H1 (cell line): Measurements from ENCODE around the gene RUFY3. TPM values are rescaled to one million over a fixed set of nuclear protein-coding genes. Genes with fewer than 3 reads are reported as not detected.

Experiments used
- CTCF ChIA-PET: fragments of 300-600 bp; sonication (Branson Sonifier 250); formaldehyde crosslinking; loops from one replicate; lab custom pipeline; 2021; ENCODE audit not compliant: partially characterized antibody; lab: Charles Lee
- POLR2A ChIA-PET: fragments of 300-600 bp; sonication (Branson Sonifier 250); formaldehyde crosslinking; loops from one replicate; lab custom pipeline; 2021; ENCODE audit warnings: inconsistent platforms; ENCODE audit not compliant: partially characterized antibody; lab: Charles Lee
- DNase-seq, 2 experiments: peaks; one replicate each; pipeline versions ENCODE4 v3.0.0 to v3.0.0-alpha.2; 2010 to 2022; ENCODE audit warnings: low spot score in 2 of 2, low read depth in 1 of 2, mixed read lengths in 1 of 2
- FAIRE-seq: peaks from 2 replicates; lab custom pipeline; 2011; peaks lifted over from hg19 to GRCh38; lab: Jason Lieb, UNC
- H2AFZ ChIP-seq: 2 replicates; pipeline ENCODE4 v1.8.1; 2012; ENCODE audit warnings: low read length, inconsistent platforms
- H2AK5ac ChIP-seq: 2 replicates; pipeline ENCODE4 v1.6.1; 2013; ENCODE audit warnings: low read depth, low read length
- H2BK120ac ChIP-seq: replicated peaks from 2 replicates; pipeline ENCODE3; 2013; ENCODE audit warnings: low read depth, low read length, inconsistent platforms
- H2BK12ac ChIP-seq: 2 replicates; pipeline ENCODE4 v1.6.1; 2013; ENCODE audit warnings: low read depth, low read length
- H2BK15ac ChIP-seq: 2 replicates; pipeline ENCODE4 v1.6.1; 2013; ENCODE audit warnings: low read length
- H2BK20ac ChIP-seq: 2 replicates; pipeline ENCODE4 v1.6.1; 2013; ENCODE audit warnings: low read length
- H2BK5ac ChIP-seq: 2 replicates; pipeline ENCODE4 v1.6.1; 2013; ENCODE audit warnings: low read depth, low read length
- H3K14ac ChIP-seq: 2 replicates; pipeline ENCODE4 v1.6.1; 2013; ENCODE audit warnings: inconsistent platforms; ENCODE audit not compliant: insufficient read length
- H3K18ac ChIP-seq: 2 replicates; pipeline ENCODE4 v1.6.1; 2013; ENCODE audit warnings: low read length; ENCODE audit errors: extremely low read depth
- H3K23ac ChIP-seq: 2 replicates; pipeline ENCODE4 v1.6.1; 2013; ENCODE audit warnings: inconsistent platforms; ENCODE audit not compliant: insufficient read length
- H3K23me2 ChIP-seq: 2 replicates; pipeline ENCODE4 v1.6.1; 2013; ENCODE audit warnings: low read depth, low read length
- H3K27ac ChIP-seq: 2 replicates; pipeline ENCODE4 v1.6.1; 2011; ENCODE audit warnings: low read depth, low read length, inconsistent platforms
- H3K27me3 ChIP-seq, 4 experiments: replicated peaks in 1 of 4; 1 replicate in 1 of 4; 2 replicates in 3 of 4; pipeline versions ENCODE4 v1.6.1 to v1.8.1; 2011 to 2013; ENCODE audit warnings: low read length in 3 of 4, mild to moderate bottlenecking in 3 of 4, inconsistent platforms in 2 of 4, mixed read lengths in 2 of 4, moderate library complexity in 1 of 4; ENCODE audit not compliant: control insufficient read depth in 3 of 4, insufficient read depth in 3 of 4; ENCODE audit errors: extremely low read depth in 1 of 4
- H3K36me3 ChIP-seq, 4 experiments: 2 replicates each; pipeline versions ENCODE4 v1.6.1 to v1.8.1; 2011 to 2013; ENCODE audit warnings: mild to moderate bottlenecking in 4 of 4, low read length in 3 of 4, moderate library complexity in 2 of 4, control low read depth in 1 of 4, inconsistent platforms in 1 of 4; ENCODE audit not compliant: insufficient read depth in 4 of 4, control insufficient read depth in 2 of 4
- H3K4ac ChIP-seq: replicated peaks from 2 replicates; pipeline ENCODE3; 2013; ENCODE audit warnings: low read length, low read depth, mixed read lengths, inconsistent platforms; ENCODE audit not compliant: insufficient read length
- H3K4me1 ChIP-seq, 4 experiments: replicated peaks in 1 of 4; 1 replicate in 1 of 4; 2 replicates in 3 of 4; pipeline versions ENCODE4 v1.6.1 to v1.8.1; 2011 to 2013; ENCODE audit warnings: low read length in 3 of 4, inconsistent platforms in 2 of 4, mixed read lengths in 1 of 4; ENCODE audit not compliant: insufficient read depth in 4 of 4, control insufficient read depth in 3 of 4
- H3K4me2 ChIP-seq, 2 experiments: 2 replicates each; pipeline versions ENCODE4 v1.6.1 to v1.8.1; 2011 to 2013; ENCODE audit warnings: low read depth in 2 of 2, low read length in 2 of 2, control low read depth in 1 of 2, inconsistent platforms in 1 of 2, mild to moderate bottlenecking in 1 of 2; ENCODE audit not compliant: insufficient read depth in 1 of 2
- H3K4me3 ChIP-seq, 4 experiments: fragments of 200-600, 300-600 bp in 1 of 4; sonication (generic), shearing (Covaris generic), sonication (Bioruptor Twin) in 1 of 4; 2 replicates each; pipeline versions ENCODE4 v1.5.1 to v1.8.1; 2011 to 2016; ENCODE audit warnings: low read length in 4 of 4, low read depth in 3 of 4, control low read depth in 2 of 4, inconsistent platforms in 2 of 4, mild to moderate bottlenecking in 2 of 4, mixed read lengths in 1 of 4, moderate library complexity in 1 of 4; ENCODE audit not compliant: insufficient read depth in 2 of 4; ENCODE audit errors: extremely low read depth in 1 of 4
- H3K56ac ChIP-seq: replicated peaks from 2 replicates; pipeline ENCODE3; 2013; ENCODE audit warnings: low read depth, mild to moderate bottlenecking, mixed read lengths, low read length, inconsistent platforms; ENCODE audit not compliant: insufficient read length
- H3K79me1 ChIP-seq: 2 replicates; pipeline ENCODE4 v1.6.1; 2013; ENCODE audit warnings: low read depth, low read length, control low read depth
- H3K79me2 ChIP-seq, 2 experiments: 2 replicates each; pipeline versions ENCODE4 v1.6.1 to v1.8.1; 2012 to 2013; ENCODE audit warnings: low read length in 2 of 2, mild to moderate bottlenecking in 2 of 2, inconsistent platforms in 1 of 2; ENCODE audit not compliant: insufficient read depth in 2 of 2, control insufficient read depth in 1 of 2
- H3K9ac ChIP-seq, 4 experiments: replicated peaks in 1 of 4; 1 replicate in 1 of 4; 2 replicates in 3 of 4; pipeline versions ENCODE4 v1.6.1 to v1.8.1; 2011 to 2013; ENCODE audit warnings: low read depth in 3 of 4, low read length in 3 of 4, control low read depth in 2 of 4, mild to moderate bottlenecking in 2 of 4, moderate library complexity in 2 of 4, inconsistent platforms in 1 of 4; ENCODE audit errors: extremely low read depth in 1 of 4
- H3K9me3 ChIP-seq, 2 experiments: 2 replicates each; pipeline versions ENCODE4 v1.6.1 to v1.8.1; 2012 to 2013; ENCODE audit warnings: mild to moderate bottlenecking in 2 of 2, moderate library complexity in 2 of 2, control low read depth in 1 of 2, inconsistent platforms in 1 of 2, low read depth in 1 of 2, low read length in 1 of 2, mixed read lengths in 1 of 2; ENCODE audit not compliant: insufficient read depth in 2 of 2
- H4K20me1 ChIP-seq, 2 experiments: replicated peaks in 1 of 2; 2 replicates each; pipeline versions ENCODE3 to v1.8.1; 2011 to 2013; ENCODE audit warnings: inconsistent platforms in 2 of 2, low read length in 2 of 2, mild to moderate bottlenecking in 1 of 2; ENCODE audit not compliant: insufficient read depth in 2 of 2, control insufficient read depth in 1 of 2
- H4K5ac ChIP-seq: 2 replicates; pipeline ENCODE4 v1.6.1; 2013; ENCODE audit warnings: low read length, low read depth, mixed read lengths, inconsistent platforms; ENCODE audit not compliant: insufficient read length
- H4K8ac ChIP-seq: 2 replicates; pipeline ENCODE4 v1.8.0; 2013; ENCODE audit warnings: mild to moderate bottlenecking, moderate library complexity, low read length, inconsistent platforms; ENCODE audit not compliant: insufficient read depth; ENCODE audit errors: extremely low read depth
- H4K91ac ChIP-seq: replicated peaks from 2 replicates; pipeline ENCODE3; 2013; ENCODE audit warnings: low read length, mixed read lengths, inconsistent platforms; ENCODE audit not compliant: insufficient read length
- CHD2 ChIP-seq: IDR thresholded peaks from 2 replicates; pipeline ENCODE4 v1.6.1; 2012; ENCODE audit warnings: low read length, improper control_type of control experiment
- HDAC6 ChIP-seq: IDR thresholded peaks from one replicate; pipeline ENCODE4 v1.7.1; 2012; ENCODE audit warnings: low read depth, mild to moderate bottlenecking, inconsistent platforms, low read length, moderate library complexity
- JUND ChIP-seq: IDR thresholded peaks from 2 replicates; pipeline ENCODE4 v1.6.1; 2011; ENCODE audit warnings: mild to moderate bottlenecking, improper control_type of control experiment, low read length
- MAFK ChIP-seq: IDR thresholded peaks from 2 replicates; pipeline ENCODE4 v1.6.1; 2012; ENCODE audit warnings: low read depth, mild to moderate bottlenecking, improper control_type of control experiment, low read length
- TBP ChIP-seq: IDR thresholded peaks from 2 replicates; pipeline ENCODE4 v1.6.1; 2011; ENCODE audit warnings: low read depth, low read length, improper control_type of control experiment
- WGBS, 2 experiments: shearing (Covaris generic) in 1 of 2; methylation state at CpG; one replicate each; pipeline versions ENCODE4 v1.1.6 to v1.1.7; 2013 to 2015; ENCODE audit warnings: low lambda C conversion rate in 2 of 2, mixed read lengths in 2 of 2, inconsistent platforms in 1 of 2, low coverage in 1 of 2, missing lambda C conversion rate in 1 of 2; ENCODE audit not compliant: insufficient replicate concordance in 2 of 2, insufficient coverage in 1 of 2, insufficient read length in 1 of 2; ENCODE audit errors: extremely low coverage in 1 of 2, missing lambda C conversion rate in 1 of 2; 5-methylcytosine and 5-hydroxymethylcytosine counted together
- polyA plus RNA-seq, 7 experiments: library from polyadenylated mRNA; depleted of rRNA in 3 of 7; stranded (reverse) in 5 of 7; unstranded in 2 of 7; fragments of >200 nt in 5 of 7; fragments of 200-250 nt in 2 of 7; gene quantifications; 1 replicate in 5 of 7; 2 replicates in 1 of 7; 4 replicates in 1 of 7; pipeline versions ENCODE4 v1.2.1 to v1.2.3, GENCODE V29; 2011 to 2013; ENCODE audit warnings: missing spikeins in 2 of 7, mixed read lengths in 2 of 7
- total RNA-seq: library from RNA; stranded (reverse); fragmentation: NEBNext Ultra II Directional; extraction: Animal tissue kit (Norgen Biotek cat#: 25700); gene quantifications from 2 replicates; pipeline ENCODE4 v1.2.1, GENCODE V29; 2021
- TF ChIP-seq, protein P1 (sequence below): IDR thresholded peaks from 2 replicates; pipeline ENCODE4 v1.6.1; 2011; ENCODE audit warnings: low read depth, mild to moderate bottlenecking, low read length; ENCODE audit not compliant: insufficient read depth

Gene RUFY3
- total and polyA plus RNA-seq, 2 of the 8 experiments (the other 6 are each of a cell fraction or from before 2014, with no cell fraction given) = 7.8 to 33.1 TPM

GRCh38 chr4:70737006-70737405 lies 15.2 kb downstream of the RUFY3 start:
- Histone ChIP-seq H2AK5ac (no peak overlapping the region), H3K27ac (no peak overlapping the region), H4K8ac (no peak overlapping the region), H3K4ac (no peak overlapping the region), H2BK120ac (no peak overlapping the region), H2BK12ac (no peak overlapping the region), H2AFZ (no peak overlapping the region), H3K14ac (no peak overlapping the region), H3K79me1 (no peaks in the 10 kb centered on the region), H3K18ac (no peak overlapping the region), H3K36me3 (no peaks in the 10 kb centered on the region), H3K4me2 (no peak overlapping the region), H3K27me3 (no peaks in the 10 kb centered on the region), H3K4me3 (no peak overlapping the region), H2BK5ac (no peak overlapping the region), H3K23ac (no peak overlapping the region), H3K23me2 (no peaks in the 10 kb centered on the region), H2BK15ac (no peak overlapping the region), H4K5ac (no peak overlapping the region), H4K20me1 (no peaks in the 10 kb centered on the region), H3K79me2 (no peaks in the 10 kb centered on the region), H3K9ac (no peak overlapping the region), H2BK20ac (no peak overlapping the region), H4K91ac (no peak overlapping the region), H3K4me1 (peaks cover 0 to 5% (median under 1%) of the 10 kb centered on the region in 4 experiments; a peak in 2 of 7 replicates), H3K9me3 (no peaks in the 10 kb centered on the region), H3K56ac (no peak overlapping the region)
- CTCF ChIA-PET = interaction anchor here (0.6 to 5.3 kb wide), 10 partner anchors 8 to 890 kb away, joined by 3 to 32 read pairs (median 3); partner anchors contain the start of gene RUFY3
- WGBS, 2 experiments = 85% methylated on average over 1 of the region's 1 CpG; no CpG with 5 or more reads in 1 of the 2 experiments
- DNase-seq (no peak), FAIRE-seq (no peak)
- POLR2A ChIA-PET = no interaction called here
- TF ChIP-seq TBP = no peak
- TF ChIP-seq HDAC6 = no peak
- no peak for TF ChIP-seq JUND
- TF ChIP-seq CHD2 = no peak
- TF ChIP-seq MAFK = no peak
- TF ChIP-seq, protein P1, sequence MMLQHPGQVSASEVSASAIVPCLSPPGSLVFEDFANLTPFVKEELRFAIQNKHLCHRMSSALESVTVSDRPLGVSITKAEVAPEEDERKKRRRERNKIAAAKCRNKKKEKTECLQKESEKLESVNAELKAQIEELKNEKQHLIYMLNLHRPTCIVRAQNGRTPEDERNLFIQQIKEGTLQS = no peak
